ENCODE measurements around the gene FAM234A.

FAM234A gene

GRCh38 chr16:305916-306626, 71.5 kb downstream of the FAM234A start:
- DNase-seq = peak; percentile 45

GRCh38 chr16:306911-307370, 72.3 kb downstream of the FAM234A start:
- DNase-seq = no peak

- DNase-seq = no peak
Observed at GRCh38 chr16:307691-308312, 73.2 kb downstream of the FAM234A start.

- DNase-seq = no peak
Observed at GRCh38 chr16:309476-309875, 74.9 kb downstream of the FAM234A start.

GRCh38 chr16:311725-312124, 77.1 kb downstream of the FAM234A start:
- DNase-seq = no peak

- no peak for DNase-seq
Observed at GRCh38 chr16:314351-314750, 79.7 kb downstream of the FAM234A start.

- no peak for DNase-seq
Observed at GRCh38 chr16:314795-315299, 80.2 kb downstream of the FAM234A start.

All from NCI-H1694 (cell line).